Measurements from ENCODE around the gene ATP6V1G2.

DNA sequence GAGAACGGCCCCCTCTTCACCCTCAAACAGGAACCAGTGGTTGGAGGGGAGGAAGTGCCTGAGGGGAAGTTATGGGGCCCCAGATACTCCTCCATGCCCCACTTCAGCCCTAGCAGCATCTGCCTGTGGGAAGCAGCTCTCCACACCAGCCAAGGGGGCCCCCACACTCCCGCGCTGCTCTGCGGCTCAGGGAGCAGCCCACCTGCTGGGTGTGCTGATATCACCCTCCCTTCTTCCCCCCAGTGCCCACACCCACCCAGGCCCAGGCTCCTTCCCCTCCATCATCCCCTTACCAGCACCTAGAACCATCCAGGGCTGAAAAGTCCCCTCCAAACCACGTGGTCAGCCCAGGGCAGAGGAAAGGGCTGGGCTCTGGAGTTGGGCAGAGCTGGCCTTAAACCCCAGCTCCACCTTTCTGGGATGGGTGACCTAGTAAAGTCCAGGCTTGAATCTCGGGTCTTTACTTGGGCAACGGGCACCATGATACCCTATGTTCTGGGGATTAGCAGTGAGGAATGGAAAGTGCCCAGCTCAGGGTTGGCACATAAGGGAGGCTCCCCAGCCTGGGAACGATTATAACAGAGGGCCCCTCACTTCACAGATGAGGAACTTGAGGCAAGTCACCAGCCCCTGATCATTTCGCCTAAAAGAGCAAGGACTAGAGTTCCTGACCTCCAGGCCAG lies 40.3 kb upstream of the ATP6V1G2 start:
- TF ChIP-seq RARB (CRISPR knock-in tag; IDR thresholded peaks at IDR 0.05) (no peak), GLIS3 (CRISPR knock-in tag; IDR thresholded peaks at IDR 0.05) (no peak), ESRRG (CRISPR knock-in tag; IDR thresholded peaks at IDR 0.05) (no peak), BACH2 (CRISPR knock-in tag; IDR thresholded peaks at IDR 0.05; ENCODE audit: borderline replicate concordance) (no peak), ARNTL (CRISPR knock-in tag; IDR thresholded peaks at IDR 0.05; ENCODE audit: borderline replicate concordance, low read depth) (no peak), PATZ1 (CRISPR knock-in tag; IDR thresholded peaks at IDR 0.05; ENCODE audit: borderline replicate concordance) (no peak), OSR1 (CRISPR knock-in tag; IDR thresholded peaks at IDR 0.05) (no peak), POU6F1 (CRISPR knock-in tag; IDR thresholded peaks at IDR 0.05; ENCODE audit: borderline replicate concordance, low read depth) (no peak), CSDC2 (CRISPR knock-in tag; IDR thresholded peaks at IDR 0.05) (no peak), ZNF70 (CRISPR knock-in tag; IDR thresholded peaks at IDR 0.05) (no peak), CSRNP3 (CRISPR knock-in tag; IDR thresholded peaks at IDR 0.05) (no peak)
- TF ChIP-seq, protein P1, sequence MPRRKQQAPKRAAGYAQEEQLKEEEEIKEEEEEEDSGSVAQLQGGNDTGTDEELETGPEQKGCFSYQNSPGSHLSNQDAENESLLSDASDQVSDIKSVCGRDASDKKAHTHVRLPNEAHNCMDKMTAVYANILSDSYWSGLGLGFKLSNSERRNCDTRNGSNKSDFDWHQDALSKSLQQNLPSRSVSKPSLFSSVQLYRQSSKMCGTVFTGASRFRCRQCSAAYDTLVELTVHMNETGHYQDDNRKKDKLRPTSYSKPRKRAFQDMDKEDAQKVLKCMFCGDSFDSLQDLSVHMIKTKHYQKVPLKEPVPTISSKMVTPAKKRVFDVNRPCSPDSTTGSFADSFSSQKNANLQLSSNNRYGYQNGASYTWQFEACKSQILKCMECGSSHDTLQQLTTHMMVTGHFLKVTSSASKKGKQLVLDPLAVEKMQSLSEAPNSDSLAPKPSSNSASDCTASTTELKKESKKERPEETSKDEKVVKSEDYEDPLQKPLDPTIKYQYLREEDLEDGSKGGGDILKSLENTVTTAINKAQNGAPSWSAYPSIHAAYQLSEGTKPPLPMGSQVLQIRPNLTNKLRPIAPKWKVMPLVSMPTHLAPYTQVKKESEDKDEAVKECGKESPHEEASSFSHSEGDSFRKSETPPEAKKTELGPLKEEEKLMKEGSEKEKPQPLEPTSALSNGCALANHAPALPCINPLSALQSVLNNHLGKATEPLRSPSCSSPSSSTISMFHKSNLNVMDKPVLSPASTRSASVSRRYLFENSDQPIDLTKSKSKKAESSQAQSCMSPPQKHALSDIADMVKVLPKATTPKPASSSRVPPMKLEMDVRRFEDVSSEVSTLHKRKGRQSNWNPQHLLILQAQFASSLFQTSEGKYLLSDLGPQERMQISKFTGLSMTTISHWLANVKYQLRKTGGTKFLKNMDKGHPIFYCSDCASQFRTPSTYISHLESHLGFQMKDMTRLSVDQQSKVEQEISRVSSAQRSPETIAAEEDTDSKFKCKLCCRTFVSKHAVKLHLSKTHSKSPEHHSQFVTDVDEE (CRISPR knock-in tag; IDR thresholded peaks at IDR 0.05), result no peak
